ENCODE results near the gene MAOA. TPM values are rescaled to one million over a fixed set of nuclear protein-coding genes. Genes with fewer than 3 reads are reported as not detected.

The MAOA gene
- total and polyA plus RNA-seq, 2 donors (not counting 3 experiments of a cell fraction or from before 2014, with no cell fraction given) = 12.6 to 23.5 TPM

DNA sequence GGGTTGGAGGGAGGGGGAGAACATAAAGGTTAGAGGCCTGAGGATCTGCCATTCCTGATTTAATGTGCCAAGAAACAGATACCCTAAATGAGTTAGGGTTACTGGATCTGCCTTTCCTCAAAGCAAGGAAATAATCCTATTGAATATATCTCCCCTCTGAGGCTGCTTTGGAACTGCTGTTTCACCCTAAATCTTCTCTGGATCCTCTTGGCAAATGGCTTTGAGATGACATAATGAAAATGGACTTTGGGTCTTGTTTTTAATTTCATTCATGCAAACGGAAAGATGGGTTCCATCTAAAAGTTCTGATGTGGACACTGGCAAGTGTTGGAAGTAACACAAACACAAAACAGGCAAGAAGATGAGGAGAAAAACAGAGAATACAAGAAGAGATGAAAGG lies 23.0 kb upstream of the MAOA start:
- Histone ChIP-seq H3K36me3 (ENCODE audit: control insufficient read depth in 2 of 2, extremely low read depth in 1 of 2, insufficient read depth in 2 of 2, low read length in 2 of 2) (no peaks in the 10 kb centered on the region), H3K9ac (replicated peaks; ENCODE audit: extremely low read depth, insufficient read depth, low read length) (no peak overlapping the region), H3K4me2 (ENCODE audit: insufficient read depth, low read length) (no peak overlapping the region), H3K27me3 (ENCODE audit: control insufficient read depth in 2 of 2, insufficient read depth in 2 of 2, low read length in 2 of 2) (no peaks in the 10 kb centered on the region), H3K4me3 (replicated peaks in 1 of 3; ENCODE audit: insufficient read depth in 1 of 3, low read depth in 1 of 3, low read length in 3 of 3) (no peak overlapping the region), H3K79me2 (ENCODE audit: control insufficient read depth, insufficient read depth, low read length) (no peaks in the 10 kb centered on the region), H3K27ac (ENCODE audit: insufficient read depth, low read depth, low read length) (no peak overlapping the region), H3K9me3 (replicated peaks; ENCODE audit: control insufficient read depth, insufficient read depth, low read length) (no peaks in the 10 kb centered on the region), H3K4me1 (ENCODE audit: control insufficient read depth, extremely low read depth, insufficient read depth, low read length) (no peaks in the 10 kb centered on the region), H4K20me1 (replicated peaks; ENCODE audit: control insufficient read depth, extremely low read depth, insufficient read depth, low read length) (no peaks in the 10 kb centered on the region), H2AFZ (ENCODE audit: low read depth, low read length) (no peak overlapping the region), H3K9me1 (replicated peaks; ENCODE audit: control insufficient read depth, extremely low read depth, insufficient read depth, low read length) (no peaks in the 10 kb centered on the region)
- BruUV-seq (replicated peaks) = no TSS peak
- dilution Hi-C loops (cut with MboI; ENCODE audit: extremely low pct_ligation_motif_present, low sequenced_read_pairs) (no loop called here), intact Hi-C loops (cut with micrococcal nuclease) (no loop called here)
- FAIRE-seq (no peak), DNase-seq (ENCODE audit: low read depth, low spot score) (no peak)
- ChIA-PET POLR2A (no interaction called here), CTCF (no interaction called here)
- TF ChIP-seq MYC (IDR thresholded peaks at IDR 0.05; ENCODE audit: low read depth, low read length) (no peak), POLR2AphosphoS5 (IDR thresholded peaks at IDR 0.05; ENCODE audit: insufficient read depth, low read depth, low read length) (no peak), GATA2 (IDR thresholded peaks at IDR 0.05; ENCODE audit: insufficient read depth, insufficient read length, low read depth, low read length) (no peak), FOS (IDR thresholded peaks at IDR 0.05; ENCODE audit: borderline replicate concordance, insufficient read depth, low read length) (no peak), POLR2A (IDR thresholded peaks at IDR 0.05; ENCODE audit: low read depth, low read length) (no peak), EZH2 (IDR thresholded peaks at IDR 0.05; ENCODE audit: borderline replicate concordance, low read depth, low read length, severe bottlenecking) (no peak), JUN (IDR thresholded peaks at IDR 0.05; ENCODE audit: borderline replicate concordance, insufficient read depth, insufficient read length, low read depth) (no peak)
- TF ChIP-seq, protein P1, sequence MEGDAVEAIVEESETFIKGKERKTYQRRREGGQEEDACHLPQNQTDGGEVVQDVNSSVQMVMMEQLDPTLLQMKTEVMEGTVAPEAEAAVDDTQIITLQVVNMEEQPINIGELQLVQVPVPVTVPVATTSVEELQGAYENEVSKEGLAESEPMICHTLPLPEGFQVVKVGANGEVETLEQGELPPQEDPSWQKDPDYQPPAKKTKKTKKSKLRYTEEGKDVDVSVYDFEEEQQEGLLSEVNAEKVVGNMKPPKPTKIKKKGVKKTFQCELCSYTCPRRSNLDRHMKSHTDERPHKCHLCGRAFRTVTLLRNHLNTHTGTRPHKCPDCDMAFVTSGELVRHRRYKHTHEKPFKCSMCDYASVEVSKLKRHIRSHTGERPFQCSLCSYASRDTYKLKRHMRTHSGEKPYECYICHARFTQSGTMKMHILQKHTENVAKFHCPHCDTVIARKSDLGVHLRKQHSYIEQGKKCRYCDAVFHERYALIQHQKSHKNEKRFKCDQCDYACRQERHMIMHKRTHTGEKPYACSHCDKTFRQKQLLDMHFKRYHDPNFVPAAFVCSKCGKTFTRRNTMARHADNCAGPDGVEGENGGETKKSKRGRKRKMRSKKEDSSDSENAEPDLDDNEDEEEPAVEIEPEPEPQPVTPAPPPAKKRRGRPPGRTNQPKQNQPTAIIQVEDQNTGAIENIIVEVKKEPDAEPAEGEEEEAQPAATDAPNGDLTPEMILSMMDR (IDR thresholded peaks at IDR 0.05; ENCODE audit: extremely low read depth in 1 of 2, insufficient read depth in 1 of 2, low read depth in 1 of 2, low read length in 2 of 2) = no peak
- TF ChIP-seq, protein P2, sequence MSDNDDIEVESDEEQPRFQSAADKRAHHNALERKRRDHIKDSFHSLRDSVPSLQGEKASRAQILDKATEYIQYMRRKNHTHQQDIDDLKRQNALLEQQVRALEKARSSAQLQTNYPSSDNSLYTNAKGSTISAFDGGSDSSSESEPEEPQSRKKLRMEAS (IDR thresholded peaks at IDR 0.05; ENCODE audit: insufficient read depth, insufficient read length) = no peak
